Peyer's patch (tissue), 4 donors: ENCODE results near the gene RPAIN. TPM values are rescaled to one million over a fixed set of nuclear protein-coding genes. Genes with fewer than 3 reads are reported as not detected.
"Not testable (repeated sequence)": the region's sequence is repeated elsewhere in the genome, so short reads cannot be mapped to it uniquely, and the experiment has no call there.

ENCODE experiments used
- DNase-seq, 3 donors: peaks; one replicate each; pipeline ENCODE4 v3.0.0-alpha.2; 2017 to 2019
- H3K27ac ChIP-seq, 4 donors: fragments of 200-600 bp; sonication (generic); one replicate each; pipeline ENCODE4 v1.5.1; 2016 to 2019
- H3K27me3 ChIP-seq, 2 donors: fragments of 200-600 bp; sonication (generic); one replicate each; pipeline ENCODE4 v1.5.1; 2019
- H3K36me3 ChIP-seq, 3 donors: fragments of 200-600 bp; sonication (generic); one replicate each; pipeline ENCODE4 v1.5.1; 2016 to 2019
- H3K4me1 ChIP-seq, 4 donors: fragments of 200-600 bp; sonication (generic); one replicate each; pipeline ENCODE4 v1.5.1; 2016 to 2019
- H3K4me3 ChIP-seq, 4 donors: fragments of 200-600 bp; sonication (generic); 1 replicate in 3 of 4; 2 replicates in 1 of 4; pipeline ENCODE4 v1.5.1; 2016 to 2019; ENCODE audit warnings: mild to moderate bottlenecking in 1 of 4
- H3K9me3 ChIP-seq, 4 donors: fragments of 200-600 bp; sonication (generic); one replicate each; pipeline ENCODE4 v1.5.1; 2016 to 2019; ENCODE audit warnings: mild to moderate bottlenecking in 1 of 4
- CTCF ChIP-seq, 6 experiments: fragments of 450-650 bp in 4 of 6; fragments of 200-600 bp in 2 of 6; sonication (generic) in 1 of 6; IDR thresholded peaks; one replicate each; pipeline ENCODE4 v1.5.1; 2017 to 2019; ENCODE audit warnings: antibody characterized with exemption in 6 of 6, mild to moderate bottlenecking in 3 of 6, moderate library complexity in 1 of 6
- POLR2A ChIP-seq, 2 donors: fragments of 450-650 bp; IDR thresholded peaks; one replicate each; pipeline ENCODE4 v1.5.1; 2017; ENCODE audit warnings: antibody characterized with exemption in 2 of 2, mild to moderate bottlenecking in 2 of 2, moderate library complexity in 2 of 2
- total RNA-seq, 4 donors: library from RNA; depleted of rRNA; stranded (reverse); fragments of >200 nt; gene quantifications; one replicate each; pipeline ENCODE4 v1.1.0, GENCODE V29; 2016

Gene RPAIN
- total RNA-seq, 4 donors from 2014 or later: 27.8 to 96.6 (median 49.6) TPM

- TF ChIP-seq CTCF (IDR thresholded peaks at IDR 0.05) (no peak), POLR2A (IDR thresholded peaks at IDR 0.05) (no peak)
- no peaks in the 10 kb centered on the region for H3K4me1 ChIP-seq
- no peaks in the 10 kb centered on the region for H3K27me3 ChIP-seq
- peaks cover 0 to 99% (median 0%) of the 10 kb centered on the region in 3 donors for H3K36me3 ChIP-seq
- no peak for DNase-seq
- H3K9me3 ChIP-seq: no peaks in the 10 kb centered on the region
- H3K27ac ChIP-seq: no peak overlapping the region
- no peak overlapping the region for H3K4me3 ChIP-seq
These were observed 9.4 kb downstream of the RPAIN start for GRCh38 chr17:5429191-5429887.

- peaks cover 0 to 99% (median 0%) of the 10 kb centered on the region in 3 donors for H3K36me3 ChIP-seq
- H3K9me3 ChIP-seq: no peaks in the 10 kb centered on the region
- H3K27ac ChIP-seq: no peak overlapping the region
- no peaks in the 10 kb centered on the region for H3K4me1 ChIP-seq
- DNase-seq: no peak
- H3K27me3 ChIP-seq: no peaks in the 10 kb centered on the region
- TF ChIP-seq POLR2A (IDR thresholded peaks at IDR 0.05): no peak
- TF ChIP-seq CTCF (IDR thresholded peaks at IDR 0.05): no peak
- H3K4me3 ChIP-seq: no peak overlapping the region
These were observed 10.5 kb downstream of the RPAIN start for GRCh38 chr17:5430413-5430999.

GRCh38 chr17:5431234-5431633 is 11.3 kb downstream of the RPAIN start:
- not testable (repeated sequence) for H3K9me3 ChIP-seq, H3K4me3 ChIP-seq, H3K27ac ChIP-seq, H3K4me1 ChIP-seq, DNase-seq, H3K27me3 ChIP-seq
- peaks cover 0 to 93% (median 0%) of the 10 kb centered on the region in 3 donors for H3K36me3 ChIP-seq

GRCh38 chr17:5431949-5432556 is 12.1 kb downstream of the RPAIN start:
- Histone ChIP-seq H3K27ac (no peak overlapping the region), H3K4me3 (no peak overlapping the region), H3K4me1 (peaks cover 0 to 3% (median 0%) of the 10 kb centered on the region in 4 donors), H3K27me3 (no peaks in the 10 kb centered on the region), H3K36me3 (peaks cover 0 to 91% (median 0%) of the 10 kb centered on the region in 3 donors), H3K9me3 (no peaks in the 10 kb centered on the region)
- no peak for DNase-seq
- TF ChIP-seq CTCF (IDR thresholded peaks at IDR 0.05): no peak
- TF ChIP-seq POLR2A (IDR thresholded peaks at IDR 0.05): no peak

- TF ChIP-seq CTCF (IDR thresholded peaks at IDR 0.05) (no peak), POLR2A (IDR thresholded peaks at IDR 0.05) (no peak)
- no peak overlapping the region for H3K4me3 ChIP-seq
These were observed 15.0 kb downstream of the RPAIN start for GRCh38 chr17:5434984-5435383.

GRCh38 chr17:5435781-5436315 is 15.9 kb downstream of the RPAIN start:
- DNase-seq, H3K27me3 ChIP-seq, H3K9me3 ChIP-seq, H3K4me3 ChIP-seq, H3K27ac ChIP-seq: not testable (repeated sequence)
- peaks cover 0 to 21% (median 0%) of the 10 kb centered on the region in 4 donors for H3K4me1 ChIP-seq
- H3K36me3 ChIP-seq: peaks cover 0 to 53% (median 0%) of the 10 kb centered on the region in 3 donors

More at GRCh38 chr17:5434984-5435383, 15.0 kb downstream of the RPAIN start:
- no peaks in the 10 kb centered on the region for H3K9me3 ChIP-seq
- no peak overlapping the region for H3K27ac ChIP-seq
- H3K36me3 ChIP-seq: peaks cover 0 to 61% (median 0%) of the 10 kb centered on the region in 3 donors
- no peaks in the 10 kb centered on the region for H3K27me3 ChIP-seq
- no peak for DNase-seq
- peaks cover 0 to 21% (median 0%) of the 10 kb centered on the region in 4 donors for H3K4me1 ChIP-seq
